HepG2 (cell line): ENCODE results near the gene LMBRD2. TPM values are rescaled to one million over a fixed set of nuclear protein-coding genes. Genes with fewer than 3 reads are reported as not detected.

Experiments used
- ATAC-seq: fragments of 200-7000 bp; cut with Tn5 transposase; 3 replicates; pipeline ENCODE4 v1.9.1; 2020; ENCODE audit warnings: mild to moderate bottlenecking, moderate library complexity
- BruUV-seq: library from RNA; stranded (reverse); fragments of 400-500 nt; replicated peaks from 2 replicates; lab custom pipeline; 2021; lab: Mats Ljungman, UMichigan
- CTCF ChIA-PET: fragments of 300-600 bp; formaldehyde crosslinking; extraction: SDS; loops from one replicate; lab custom pipeline; 2021; ENCODE audit warnings: low total read pairs, inconsistent platforms, low intra/inter-chr PET ratio; lab: Yijun Ruan, JAX
- POLR2A ChIA-PET: fragments of 350-600 bp; sonication (Branson Sonifier 250); formaldehyde crosslinking; loops from one replicate; lab custom pipeline; 2020; ENCODE audit warnings: antibody characterized with exemption, inconsistent platforms; lab: Yijun Ruan, JAX
- DNase-seq: peaks from one replicate; pipeline ENCODE4 v3.0.0-alpha.2; 2015; ENCODE audit warnings: low spot score
- FAIRE-seq: peaks from 3 replicates; lab custom pipeline; 2011; peaks lifted over from hg19 to GRCh38; lab: Jason Lieb, UNC
- H2AFZ ChIP-seq: one replicate; pipeline ENCODE4 v1.6.1; 2011; ENCODE audit warnings: low read length, inconsistent platforms
- H3K27ac ChIP-seq: fragments of 300-600 bp; 3 replicates; pipeline ENCODE4 v1.8.0; 2011; ENCODE audit warnings: mixed run types, mild to moderate bottlenecking, mixed read lengths, low read length, inconsistent platforms; ENCODE audit not compliant: insufficient read depth; ENCODE audit errors: extremely low read length
- H3K27me3 ChIP-seq, 2 experiments: fragments of 200-600 bp in 1 of 2; 2 replicates in 1 of 2; 3 replicates in 1 of 2; pipeline versions ENCODE4 v1.6.0 to v1.8.0; 2011; ENCODE audit warnings: low read length in 2 of 2, mild to moderate bottlenecking in 2 of 2, moderate library complexity in 2 of 2, inconsistent platforms in 1 of 2; ENCODE audit not compliant: insufficient read depth in 2 of 2, control insufficient read depth in 1 of 2
- H3K36me3 ChIP-seq, 2 experiments: fragments of 200-600 bp in 1 of 2; replicated peaks in 1 of 2; 2 replicates in 1 of 2; 3 replicates in 1 of 2; pipeline versions ENCODE4 v1.5.1 to v1.8.0; 2011; ENCODE audit warnings: low read length in 2 of 2, inconsistent platforms in 1 of 2; ENCODE audit not compliant: insufficient read depth in 2 of 2, control insufficient read depth in 1 of 2
- H3K4me1 ChIP-seq: 2 replicates; pipeline ENCODE4 v1.5.1; 2012; ENCODE audit warnings: low read length, inconsistent platforms; ENCODE audit not compliant: insufficient read depth
- H3K4me2 ChIP-seq: 2 replicates; pipeline ENCODE4 v1.6.0; 2011; ENCODE audit warnings: low read depth, low read length, inconsistent platforms
- H3K4me3 ChIP-seq, 3 experiments: fragments of 200-600 bp in 1 of 3; sonication (generic), shearing (Covaris generic) in 1 of 3; replicated peaks in 1 of 3; 2 replicates each; pipeline ENCODE4 v1.5.1; 2011 to 2016; ENCODE audit warnings: low read length in 3 of 3, inconsistent platforms in 2 of 3, low read depth in 2 of 3, mild to moderate bottlenecking in 2 of 3, control low read depth in 1 of 3, mixed read lengths in 1 of 3; ENCODE audit not compliant: insufficient read depth in 1 of 3
- H3K79me2 ChIP-seq: one replicate; pipeline ENCODE4 v1.6.1; 2011; ENCODE audit warnings: low read length, inconsistent platforms; ENCODE audit not compliant: insufficient read depth
- H3K9ac ChIP-seq: 2 replicates; pipeline ENCODE4 v1.6.0; 2011; ENCODE audit warnings: mild to moderate bottlenecking, low read depth, low read length, inconsistent platforms; ENCODE audit not compliant: insufficient read depth
- H3K9me3 ChIP-seq: 2 replicates; pipeline ENCODE4 v1.5.1; 2012; ENCODE audit warnings: mild to moderate bottlenecking, low read length
- H4K20me1 ChIP-seq: 2 replicates; pipeline ENCODE4 v1.6.0; 2011; ENCODE audit warnings: inconsistent platforms, mild to moderate bottlenecking, low read length, moderate library complexity; ENCODE audit not compliant: insufficient read depth
- CEBPB ChIP-seq: IDR thresholded peaks from 2 replicates; pipeline ENCODE4 v1.6.1; 2011; ENCODE audit warnings: low read depth, low read length, improper control_type of control experiment, borderline replicate concordance
- EHMT2 ChIP-seq: fragments of 200-600 bp; sonication (generic); IDR thresholded peaks from 2 replicates; pipeline ENCODE4 v1.7.0; 2017; ENCODE audit warnings: antibody characterized with exemption, low read depth, low read length, borderline replicate concordance
- SOX13 ChIP-seq, 3 experiments: fragments of 450-650 bp in 1 of 3; sonication (generic) in 1 of 3; formaldehyde crosslinking in 1 of 3; IDR thresholded peaks in 2 of 3; conservative IDR thresholded peaks in 1 of 3; 2 replicates each; pipeline versions ENCODE4 v1.5.0 to v1.6.1; 2016 to 2020; ENCODE audit warnings: antibody characterized with exemption in 1 of 3, mild to moderate bottlenecking in 1 of 3, missing compliant biosample characterization in 1 of 3, missing genetic modification reagents in 1 of 3, moderate library complexity in 1 of 3
- YEATS2 ChIP-seq: sonication (generic); formaldehyde crosslinking; IDR thresholded peaks from 2 replicates; pipeline ENCODE4 v1.4.0; 2020; ENCODE audit warnings: missing genetic modification reagents, borderline replicate concordance
- ZNF549 ChIP-seq: sonication (generic); formaldehyde crosslinking; IDR thresholded peaks from 2 replicates; pipeline ENCODE4 v1.5.0; 2020; ENCODE audit warnings: missing genetic modification reagents
- ZNF768 ChIP-seq: sonication (generic); formaldehyde crosslinking; IDR thresholded peaks from 2 replicates; pipeline ENCODE4 v1.4.0; 2020; ENCODE audit warnings: missing genetic modification reagents
- WGBS: methylation state at CpG from one replicate; pipeline ENCODE4 v1.1.6; 2017; ENCODE audit warnings: low lambda C conversion rate; 5-methylcytosine and 5-hydroxymethylcytosine counted together
- in situ Hi-C: cut with HindIII; loops from 2 replicates; pipeline ENCODE4 v1.10.0; 2017; ENCODE audit warnings: low pct_unique_long_range_greater_than_20kb; ENCODE audit not compliant: extremely low pct_ligation_motif_present
- intact Hi-C: fragments of 100-400 bp; cut with micrococcal nuclease; formaldehyde crosslinking; loops from one replicate; pipeline ENCODE4 v1.10.0; 2022; ENCODE audit not compliant: unreplicated experiment
- polyA plus RNA-seq, 8 experiments: library from polyadenylated mRNA; depleted of rRNA in 3 of 8; stranded (reverse) in 7 of 8; unstranded in 1 of 8; fragments of >200 nt; fragmentation: Illumina TruSeq in 4 of 8; extraction: Trizol in 4 of 8; gene quantifications; 2 replicates each; pipeline versions ENCODE4 v1.2.1 to v1.2.3, GENCODE V29; 2011 to 2016; ENCODE audit warnings: low read depth in 4 of 8, missing spikeins in 1 of 8, mixed read lengths in 1 of 8; ENCODE audit not compliant: insufficient read depth in 1 of 8
- total RNA-seq, 5 experiments: library from RNA; depleted of rRNA; stranded (reverse); fragments of >200 nt; fragmentation: Illumina TruSeq; extraction: Trizol; gene quantifications; 2 replicates each; pipeline ENCODE4 v1.2.3, GENCODE V29; 2016; ENCODE audit warnings: low read depth in 1 of 5
- TF ChIP-seq, protein P1 (sequence below): sonication (generic); formaldehyde crosslinking; IDR thresholded peaks from 2 replicates; pipeline ENCODE4 v1.5.0; 2020; ENCODE audit warnings: mild to moderate bottlenecking, missing genetic modification reagents, borderline replicate concordance

Gene LMBRD2
- total and polyA plus RNA-seq, 2 of the 13 experiments (the other 11 are each of a cell fraction or from before 2014, with no cell fraction given) = 2.0 to 4.7 TPM

DNA sequence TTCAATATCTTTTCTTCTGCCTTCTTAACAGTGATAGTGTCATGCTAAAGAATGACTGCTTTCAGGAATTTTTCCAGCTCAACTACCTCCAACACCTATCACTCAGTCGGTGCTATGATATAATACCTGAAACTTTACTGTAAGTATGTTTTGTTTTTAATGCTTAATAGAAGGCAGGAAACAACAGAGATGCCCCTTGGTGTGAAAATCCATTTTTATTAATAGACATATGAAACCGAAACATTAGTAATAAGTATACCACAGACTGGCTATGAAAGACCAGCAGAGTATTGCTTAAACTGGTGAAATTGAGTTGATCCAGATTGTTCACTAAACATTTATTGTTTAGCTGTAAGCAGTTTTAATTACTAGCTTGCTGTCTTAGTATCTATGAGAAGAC, 25.5 kb upstream of the LMBRD2 start:
- no peak for FAIRE-seq
- Histone ChIP-seq H3K9ac (no peak overlapping the region), H3K36me3 (peaks cover 11 to 46% of the 10 kb centered on the region in 2 experiments)

More for the DNA sequence above, 25.5 kb upstream of the LMBRD2 start:
- ChIA-PET CTCF (interaction anchor here (1.5 to 2.6 kb wide), 2 partner anchors 128 to 515 kb away, joined by 4 to 10 read pairs; no protein-coding TSS in a partner anchor), POLR2A (no interaction called here)
- intact Hi-C loops = no loop called here
- Histone ChIP-seq H3K4me1 (peaks cover 59% of the 10 kb centered on the region), H3K4me2 (no peak overlapping the region), H3K9me3 (no peaks in the 10 kb centered on the region), H3K79me2 (no peaks in the 10 kb centered on the region), H4K20me1 (no peaks in the 10 kb centered on the region), H2AFZ (no peak overlapping the region), H3K27ac (no peak overlapping the region), H3K27me3 (no peaks in the 10 kb centered on the region), H3K4me3 (no peak overlapping the region)
- TF ChIP-seq, protein P1, sequence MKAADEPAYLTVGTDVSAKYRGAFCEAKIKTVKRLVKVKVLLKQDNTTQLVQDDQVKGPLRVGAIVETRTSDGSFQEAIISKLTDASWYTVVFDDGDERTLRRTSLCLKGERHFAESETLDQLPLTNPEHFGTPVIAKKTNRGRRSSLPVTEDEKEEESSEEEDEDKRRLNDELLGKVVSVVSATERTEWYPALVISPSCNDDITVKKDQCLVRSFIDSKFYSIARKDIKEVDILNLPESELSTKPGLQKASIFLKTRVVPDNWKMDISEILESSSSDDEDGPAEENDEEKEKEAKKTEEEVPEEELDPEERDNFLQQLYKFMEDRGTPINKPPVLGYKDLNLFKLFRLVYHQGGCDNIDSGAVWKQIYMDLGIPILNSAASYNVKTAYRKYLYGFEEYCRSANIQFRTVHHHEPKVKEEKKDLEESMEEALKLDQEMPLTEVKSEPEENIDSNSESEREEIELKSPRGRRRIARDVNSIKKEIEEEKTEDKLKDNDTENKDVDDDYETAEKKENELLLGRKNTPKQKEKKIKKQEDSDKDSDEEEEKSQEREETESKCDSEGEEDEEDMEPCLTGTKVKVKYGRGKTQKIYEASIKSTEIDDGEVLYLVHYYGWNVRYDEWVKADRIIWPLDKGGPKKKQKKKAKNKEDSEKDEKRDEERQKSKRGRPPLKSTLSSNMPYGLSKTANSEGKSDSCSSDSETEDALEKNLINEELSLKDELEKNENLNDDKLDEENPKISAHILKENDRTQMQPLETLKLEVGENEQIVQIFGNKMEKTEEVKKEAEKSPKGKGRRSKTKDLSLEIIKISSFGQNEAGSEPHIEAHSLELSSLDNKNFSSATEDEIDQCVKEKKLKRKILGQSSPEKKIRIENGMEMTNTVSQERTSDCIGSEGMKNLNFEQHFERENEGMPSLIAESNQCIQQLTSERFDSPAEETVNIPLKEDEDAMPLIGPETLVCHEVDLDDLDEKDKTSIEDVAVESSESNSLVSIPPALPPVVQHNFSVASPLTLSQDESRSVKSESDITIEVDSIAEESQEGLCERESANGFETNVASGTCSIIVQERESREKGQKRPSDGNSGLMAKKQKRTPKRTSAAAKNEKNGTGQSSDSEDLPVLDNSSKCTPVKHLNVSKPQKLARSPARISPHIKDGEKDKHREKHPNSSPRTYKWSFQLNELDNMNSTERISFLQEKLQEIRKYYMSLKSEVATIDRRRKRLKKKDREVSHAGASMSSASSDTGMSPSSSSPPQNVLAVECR = no peak
- TF ChIP-seq SOX13 (IDR thresholded peaks at IDR 0.05) (no peak), SOX13 (CRISPR knock-in tag; conservative IDR thresholded peaks at IDR 0.05 in 1 of 2, IDR thresholded peaks at IDR 0.05 in 1 of 2) (no peak), YEATS2 (CRISPR knock-in tag) (no peak), ZNF549 (CRISPR knock-in tag) (no peak), EHMT2 (no peak), CEBPB (no peak), ZNF768 (CRISPR knock-in tag) (no peak)
- no TSS peak for BruUV-seq
- in situ Hi-C loops = no loop called here
- ATAC-seq (no peak), DNase-seq (no peak)
- 87% methylated on average over 2 of the region's 2 CpGs for WGBS
